Measurements from ENCODE around the gene PSTK. TPM values are rescaled to one million over a fixed set of nuclear protein-coding genes. Genes with fewer than 3 reads are reported as not detected.
A peak's percentile ranks its signal among the peaks of the same experiment; 100 is the strongest.

The PSTK gene
- polyA plus RNA-seq, 3 donors = 3.5 to 4.7 (median 4.2) TPM

DNA sequence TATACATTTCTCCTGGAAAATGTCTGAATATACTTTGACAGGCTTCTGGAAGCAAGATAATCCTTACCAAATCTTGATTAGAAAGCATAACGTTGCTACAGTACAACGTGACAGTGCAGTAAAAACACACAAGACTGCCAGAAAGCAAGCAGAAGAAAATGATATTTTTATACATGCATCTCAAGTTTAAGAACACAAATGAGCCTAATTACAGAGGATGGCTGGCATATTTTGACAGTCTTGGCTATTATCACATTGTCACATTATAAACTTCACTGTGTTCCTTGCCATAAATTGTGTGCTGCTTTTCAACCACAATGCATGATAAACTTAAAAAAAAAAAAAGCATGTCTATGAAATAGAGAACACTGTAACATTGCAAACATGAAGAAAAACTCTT is 24.1 kb downstream of the PSTK start:
- Mint-ChIP-seq H3K4me1 (peaks cover 24% of the 10 kb centered on the region), H3K27ac (no peak overlapping the region), H3K9me3 (peaks cover 0 to 2% (median 0%) of the 10 kb centered on the region in 7 donors), H3K4me3 (no peak overlapping the region), H3K27me3 (ENCODE audit: low read depth in 3 of 3) (peaks cover 1 to 5% (median 1%) of the 10 kb centered on the region in 3 donors), H3K36me3 (peaks cover 12% of the 10 kb centered on the region in 2 donors)
- peaks cover 18 to 23% of the 10 kb centered on the region in 2 donors for H3K4me1 ChIP-seq (ENCODE audit: control insufficient read depth in 1 of 2, insufficient read depth in 2 of 2, low read length in 2 of 2)
- H3K9me3 ChIP-seq (replicated peaks in 1 of 2; ENCODE audit: control insufficient read depth in 1 of 2, insufficient read depth in 1 of 2, low read length in 2 of 2) = no peaks in the 10 kb centered on the region
- peaks cover 0 to 4% of the 10 kb centered on the region in 2 donors for H3K36me3 ChIP-seq (replicated peaks in 1 of 2; ENCODE audit: control insufficient read depth in 1 of 2, insufficient read depth in 2 of 2, low read length in 2 of 2)
- intact Hi-C loops (cut with micrococcal nuclease) = loop anchor here in 1 of 2 donors (10.0 kb wide), 1 partner anchor 1079 kb away; the partner anchor contains the start of gene ATE1
- WGBS (ENCODE audit: insufficient coverage) = 100% methylated on average over 1 of the region's 2 CpGs
- no peak for DNase-seq
- peaks cover 78% of the 10 kb centered on the region for H4K20me1 ChIP-seq (ENCODE audit: insufficient read depth, low read length)
- H3K4me2 ChIP-seq (replicated peaks; ENCODE audit: extremely low read depth, low read length, poor library complexity, severe bottlenecking) = no peak overlapping the region
- H3K9ac ChIP-seq (ENCODE audit: insufficient read depth, low read length, poor library complexity, severe bottlenecking) = no peak overlapping the region
- H3K79me2 ChIP-seq (ENCODE audit: insufficient read depth, low read length) = peaks cover 96% of the 10 kb centered on the region
- H2AFZ ChIP-seq (ENCODE audit: insufficient read depth, low read depth, low read length, poor library complexity, severe bottlenecking) = no peak overlapping the region
- no peak overlapping the region for H3K27ac ChIP-seq (ENCODE audit: low read depth in 1 of 2, low read length in 2 of 2)
- no peak overlapping the region for H3K4me3 ChIP-seq (replicated peaks in 1 of 3; ENCODE audit: low read depth in 2 of 3, low read length in 3 of 3)
- no peaks in the 10 kb centered on the region for H3K27me3 ChIP-seq (ENCODE audit: control insufficient read depth in 2 of 2, insufficient read depth in 2 of 2, low read length in 2 of 2)
- TF ChIP-seq, protein P1, sequence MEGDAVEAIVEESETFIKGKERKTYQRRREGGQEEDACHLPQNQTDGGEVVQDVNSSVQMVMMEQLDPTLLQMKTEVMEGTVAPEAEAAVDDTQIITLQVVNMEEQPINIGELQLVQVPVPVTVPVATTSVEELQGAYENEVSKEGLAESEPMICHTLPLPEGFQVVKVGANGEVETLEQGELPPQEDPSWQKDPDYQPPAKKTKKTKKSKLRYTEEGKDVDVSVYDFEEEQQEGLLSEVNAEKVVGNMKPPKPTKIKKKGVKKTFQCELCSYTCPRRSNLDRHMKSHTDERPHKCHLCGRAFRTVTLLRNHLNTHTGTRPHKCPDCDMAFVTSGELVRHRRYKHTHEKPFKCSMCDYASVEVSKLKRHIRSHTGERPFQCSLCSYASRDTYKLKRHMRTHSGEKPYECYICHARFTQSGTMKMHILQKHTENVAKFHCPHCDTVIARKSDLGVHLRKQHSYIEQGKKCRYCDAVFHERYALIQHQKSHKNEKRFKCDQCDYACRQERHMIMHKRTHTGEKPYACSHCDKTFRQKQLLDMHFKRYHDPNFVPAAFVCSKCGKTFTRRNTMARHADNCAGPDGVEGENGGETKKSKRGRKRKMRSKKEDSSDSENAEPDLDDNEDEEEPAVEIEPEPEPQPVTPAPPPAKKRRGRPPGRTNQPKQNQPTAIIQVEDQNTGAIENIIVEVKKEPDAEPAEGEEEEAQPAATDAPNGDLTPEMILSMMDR (IDR thresholded peaks at IDR 0.05) = no peak

DNA sequence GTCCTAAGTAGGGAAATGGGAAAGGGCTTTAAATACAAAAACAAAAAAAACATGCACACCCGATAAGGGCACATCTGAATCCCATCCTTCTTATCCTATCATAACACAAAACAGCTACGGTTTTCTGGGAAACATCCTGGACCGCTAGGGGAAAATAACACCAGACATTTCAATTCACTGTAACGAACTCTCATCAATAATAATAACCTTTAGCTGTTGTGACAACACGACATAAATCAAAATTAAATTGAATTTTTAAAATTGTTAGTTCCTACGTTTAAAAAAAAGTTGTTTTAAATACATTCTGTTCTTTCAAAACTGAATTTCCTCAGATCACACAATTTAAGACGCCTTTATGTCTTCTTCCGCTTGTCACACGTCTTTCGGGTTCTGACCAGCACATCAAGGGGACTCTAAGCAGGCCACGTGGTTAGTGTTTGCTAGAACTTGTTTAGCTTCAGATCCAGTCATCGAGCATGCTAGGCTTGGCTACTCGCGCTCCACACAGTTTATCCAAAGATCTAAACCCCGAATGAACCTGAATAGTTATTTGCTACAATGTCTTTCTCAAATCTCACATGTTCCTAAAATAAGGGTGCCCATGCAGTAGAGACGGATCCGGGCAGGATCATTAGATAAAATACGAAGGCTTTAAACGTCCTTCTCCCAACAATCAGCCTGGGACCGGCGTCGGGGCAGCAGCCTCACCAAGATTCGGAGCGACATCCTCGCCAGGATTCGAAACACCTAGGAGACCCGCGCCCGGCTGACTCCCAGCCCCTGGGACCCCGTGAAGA is 27.6 kb downstream of the PSTK start:
- Mint-ChIP-seq H3K27me3 (ENCODE audit: low read depth in 3 of 3) (peaks cover 0 to 3% (median 1%) of the 10 kb centered on the region in 3 donors), H3K27ac (peak overlapping the region; percentile 99 to 100 (median 100)), H3K4me1 (peaks cover 28% of the 10 kb centered on the region), H3K36me3 (peaks cover 6 to 12% of the 10 kb centered on the region in 2 donors), H3K4me3 (peak overlapping the region; percentile 99 to 100), H3K9me3 (peaks cover 0 to 5% (median 0%) of the 10 kb centered on the region in 7 donors)
- H3K36me3 ChIP-seq (replicated peaks in 1 of 2; ENCODE audit: control insufficient read depth in 1 of 2, insufficient read depth in 2 of 2, low read length in 2 of 2) = no peaks in the 10 kb centered on the region
- H3K4me3 ChIP-seq (replicated peaks in 1 of 3; ENCODE audit: low read depth in 2 of 3, low read length in 3 of 3) = peak overlapping the region; percentile 86 to 100 (median 93)
- H2AFZ ChIP-seq (ENCODE audit: insufficient read depth, low read depth, low read length, poor library complexity, severe bottlenecking) = peak overlapping the region; percentile 96
- H3K4me2 ChIP-seq (replicated peaks; ENCODE audit: extremely low read depth, low read length, poor library complexity, severe bottlenecking) = peak overlapping the region; percentile 96
- intact Hi-C loops (cut with micrococcal nuclease) = loop anchor here (2.0 to 10.0 kb wide), 4 partner anchors 27 to 1083 kb away; partner anchors contain the start of genes BUB3 (in 2 of the 2), PSTK (in 2 of the 2) and ATE1 (in 1 of the 2)
- H4K20me1 ChIP-seq (ENCODE audit: insufficient read depth, low read length) = peaks cover 44% of the 10 kb centered on the region
- peak overlapping the region; percentile 96 for H3K9ac ChIP-seq (ENCODE audit: insufficient read depth, low read length, poor library complexity, severe bottlenecking)
- TF ChIP-seq, protein P1 (IDR thresholded peaks at IDR 0.05) = no peak
- H3K27me3 ChIP-seq (ENCODE audit: control insufficient read depth in 2 of 2, insufficient read depth in 2 of 2, low read length in 2 of 2) = no peaks in the 10 kb centered on the region
- DNase-seq = peak; percentile 60 to 78 (median 63)
- 6% methylated on average over 19 of the region's 30 CpGs for WGBS (ENCODE audit: insufficient coverage)
- peaks cover 25 to 29% of the 10 kb centered on the region in 2 donors for H3K4me1 ChIP-seq (ENCODE audit: control insufficient read depth in 1 of 2, insufficient read depth in 2 of 2, low read length in 2 of 2)
- no peaks in the 10 kb centered on the region for H3K9me3 ChIP-seq (replicated peaks in 1 of 2; ENCODE audit: control insufficient read depth in 1 of 2, insufficient read depth in 1 of 2, low read length in 2 of 2)
- peak overlapping the region; percentile 96 to 97 for H3K27ac ChIP-seq (ENCODE audit: low read depth in 1 of 2, low read length in 2 of 2)
- H3K79me2 ChIP-seq (ENCODE audit: insufficient read depth, low read length) = peaks cover 65% of the 10 kb centered on the region

All from CD14-positive monocyte (primary cell).